ENCODE results near the gene NRSN2. TPM values are rescaled to one million over a fixed set of nuclear protein-coding genes. Genes with fewer than 3 reads are reported as not detected.

NRSN2 gene
- polyA plus RNA-seq, 3 donors = 46.1 to 53.6 (median 51.9) TPM

DNA sequence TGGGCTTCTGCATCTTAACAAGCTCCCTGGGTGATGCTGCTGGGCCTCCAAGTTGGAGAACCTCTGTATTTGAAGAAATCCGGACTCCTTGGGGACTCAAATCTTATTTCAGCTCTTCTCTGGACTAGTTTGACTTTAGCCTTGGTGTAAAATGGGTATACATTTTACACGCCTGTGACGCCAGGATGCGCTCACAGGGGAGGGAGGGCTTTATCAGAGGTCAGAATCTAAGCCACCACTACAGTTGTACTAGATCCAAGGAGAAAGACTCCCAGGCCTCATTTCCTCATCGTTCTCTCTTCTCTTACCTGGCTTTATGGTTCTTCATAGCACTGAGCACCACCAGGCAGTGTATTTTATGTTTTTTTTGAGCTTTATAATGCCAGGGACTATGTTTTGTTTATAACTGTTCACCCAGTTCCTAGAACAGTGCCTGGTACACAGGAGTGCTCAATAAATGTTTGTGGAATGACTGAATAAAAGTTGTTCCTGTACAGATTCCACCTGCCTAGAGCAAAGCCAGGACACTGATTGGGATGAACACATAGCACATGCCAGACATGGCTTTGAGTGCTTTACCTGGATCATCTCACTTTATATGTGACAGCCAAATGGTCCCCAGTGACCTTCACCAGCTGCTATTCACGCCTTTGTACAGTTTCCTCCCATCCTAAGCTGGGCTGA is 56.1 kb downstream of the NRSN2 start:
- DNase-seq (ENCODE audit: extremely low read depth in 1 of 11, low read depth in 9 of 11, low spot score in 4 of 11) = no peak

DNA sequence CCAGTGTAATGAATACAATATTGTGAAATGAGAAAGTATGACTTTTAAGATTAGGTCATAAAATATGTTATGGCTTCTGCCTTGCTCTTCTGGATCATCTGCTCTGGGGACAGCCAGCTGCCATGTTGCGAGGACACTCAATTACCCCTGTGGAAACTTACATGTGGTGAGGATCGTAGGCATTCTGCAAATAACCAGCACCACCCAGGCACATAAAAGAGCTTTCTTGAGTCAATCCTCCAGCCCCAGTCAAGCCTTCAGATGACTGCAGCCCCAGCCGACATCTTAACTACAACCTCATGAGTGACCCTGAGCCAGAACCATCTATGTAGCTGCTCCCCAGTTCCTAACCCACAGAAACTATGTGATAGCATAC is 56.7 kb downstream of the NRSN2 start:
- DNase-seq (ENCODE audit: extremely low read depth in 1 of 11, low read depth in 9 of 11, low spot score in 4 of 11) = no peak

DNA sequence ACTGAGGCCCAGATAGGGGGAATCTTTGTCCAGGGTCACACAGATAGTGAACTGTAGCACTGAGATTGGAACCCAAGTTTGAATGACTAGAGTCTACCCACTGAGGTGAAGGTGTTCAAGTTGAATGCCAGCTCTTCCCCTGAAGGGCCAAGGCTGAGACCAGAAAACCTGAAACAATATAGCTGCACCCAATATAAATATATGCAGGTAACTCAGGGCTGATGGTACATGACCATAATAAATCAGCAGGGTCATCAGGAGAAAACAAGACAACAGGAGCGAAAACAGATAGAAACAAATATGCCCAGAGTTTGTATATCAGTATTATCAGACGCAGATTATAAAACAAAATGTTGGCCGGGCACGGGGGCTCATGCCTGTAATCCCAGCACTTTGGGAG is 57.2 kb downstream of the NRSN2 start:
- DNase-seq (ENCODE audit: extremely low read depth in 1 of 11, low read depth in 9 of 11, low spot score in 4 of 11) = no peak

Other genes starting within 250 kb of the NRSN2 start
- not detected for gene DEFB126, start 204.5 kb upstream of the NRSN2 start, polyA plus RNA-seq (ENCODE audit: insufficient read length in 3 of 3)
- gene DEFB127, start 189.7 kb upstream of the NRSN2 start, polyA plus RNA-seq (ENCODE audit: insufficient read length in 3 of 3) = not detected
- gene DEFB128, start 157.4 kb upstream of the NRSN2 start, polyA plus RNA-seq (ENCODE audit: insufficient read length in 3 of 3) = not detected
- not detected for gene DEFB129, start 119.9 kb upstream of the NRSN2 start, polyA plus RNA-seq (ENCODE audit: insufficient read length in 3 of 3)
- not detected for gene DEFB132, start 89.4 kb upstream of the NRSN2 start, polyA plus RNA-seq (ENCODE audit: insufficient read length in 3 of 3)
- gene C20orf96, start 56.4 kb upstream of the NRSN2 start, polyA plus RNA-seq (ENCODE audit: insufficient read length in 3 of 3) = 10 to 100 TPM; 36.9 to 45.0 (median 41.6) TPM
- gene ZCCHC3, start 49.5 kb upstream of the NRSN2 start, polyA plus RNA-seq (ENCODE audit: insufficient read length in 3 of 3) = 10 to 100 TPM; 41.0 to 57.2 (median 48.6) TPM
- gene SOX12, start 21.6 kb upstream of the NRSN2 start, polyA plus RNA-seq (ENCODE audit: insufficient read length in 3 of 3) = 10 to 100 TPM; 27.8 to 43.5 (median 35.2) TPM
- gene TRIB3, start 33.6 kb downstream of the NRSN2 start, polyA plus RNA-seq (ENCODE audit: insufficient read length in 3 of 3) = 1 to 10 TPM; 3.0 to 4.2 (median 4.1) TPM
- gene RBCK1, start 61.2 kb downstream of the NRSN2 start, polyA plus RNA-seq (ENCODE audit: insufficient read length in 3 of 3) = 10 to 100 TPM; 81.2 to 98.0 (median 85.4) TPM
- 10 to 100 TPM; 32.3 to 34.5 (median 32.4) TPM for gene TBC1D20, start 115.4 kb downstream of the NRSN2 start, polyA plus RNA-seq (ENCODE audit: insufficient read length in 3 of 3)
- gene CSNK2A1, start 196.7 kb downstream of the NRSN2 start, polyA plus RNA-seq (ENCODE audit: insufficient read length in 3 of 3) = 100 to 1,000 TPM; 131 to 154 (median 143) TPM